ENCODE data around the gene TMCO6. TPM values are rescaled to one million over a fixed set of nuclear protein-coding genes. Genes with fewer than 3 reads are reported as not detected.

The TMCO6 gene
- total and polyA plus RNA-seq, 2 of the 8 experiments (the other 6 are each of a cell fraction or from before 2014, with no cell fraction given) = 29.0 to 40.9 TPM

DNA sequence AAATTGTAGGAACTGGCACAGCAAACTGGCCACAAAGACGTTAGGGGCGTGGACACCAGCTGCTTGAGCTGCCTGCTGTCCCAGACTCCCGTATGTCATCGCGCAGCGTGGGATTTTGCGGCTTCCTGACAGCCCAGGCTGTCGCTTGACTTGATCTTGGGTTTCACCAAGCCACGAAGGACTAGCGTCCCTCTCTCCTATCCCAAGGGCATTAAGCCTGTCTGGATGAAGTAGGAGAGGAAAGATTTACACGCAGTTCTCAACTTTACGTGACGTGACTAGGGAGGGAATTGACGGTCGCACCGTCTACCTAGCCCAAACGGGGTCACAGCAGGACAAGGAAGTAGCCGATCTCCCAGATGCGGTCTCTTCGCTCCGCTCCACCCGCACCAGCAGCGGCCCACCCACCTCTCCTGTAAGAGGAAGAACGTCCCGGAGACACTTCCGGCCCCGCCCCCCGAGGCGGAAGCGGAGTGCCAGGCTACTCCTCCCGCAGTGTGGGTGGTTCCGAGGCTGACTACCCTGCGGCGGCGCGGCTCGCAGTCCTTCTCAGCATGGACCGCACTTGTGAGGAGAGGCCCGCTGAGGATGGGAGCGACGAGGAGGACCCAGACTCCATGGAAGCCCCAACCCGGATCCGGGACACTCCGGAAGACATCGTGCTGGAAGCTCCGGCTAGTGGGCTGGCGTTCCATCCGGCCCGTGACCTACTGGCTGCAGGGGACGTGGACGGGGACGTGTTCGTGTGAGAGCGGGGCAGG lies 25.3 kb downstream of the TMCO6 start, which contains the start of gene WDR55 (continued):
- TF ChIP-seq SAP30 (IDR thresholded peaks at IDR 0.05; ENCODE audit: insufficient read depth, insufficient replicate concordance, low read length) = peak; percentile 92
- TF ChIP-seq POLR2A (IDR thresholded peaks at IDR 0.05; ENCODE audit: control extremely low read depth in 1 of 2, low read depth in 2 of 2, low read length in 2 of 2) = peak in 1 of 2 experiments; percentile 71; a peak in 2 of 3 replicates
- no peak; the same call in 1 of the 2 replicates for TF ChIP-seq RBBP5 (IDR thresholded peaks at IDR 0.05; ENCODE audit: borderline replicate concordance, low read depth, low read length)
- TF ChIP-seq JUN (IDR thresholded peaks at IDR 0.05; ENCODE audit: low read depth, low read length) = no peak
- TF ChIP-seq MAFK (IDR thresholded peaks at IDR 0.05; ENCODE audit: low read depth, low read length) = no peak
- TF ChIP-seq SUZ12 (IDR thresholded peaks at IDR 0.05; ENCODE audit: low read length) = no peak
- no peak for TF ChIP-seq BCL11A (IDR thresholded peaks at IDR 0.05; ENCODE audit: low read depth in 2 of 2, low read length in 2 of 2)
- 0 out of 3 replicates have a peak, but pooled peaks of 1 of the 2 experiments have one; percentile 11 for TF ChIP-seq EP300 (IDR thresholded peaks at IDR 0.05; ENCODE audit: borderline replicate concordance in 1 of 2, low read depth in 2 of 2, low read length in 2 of 2)
- peak; percentile 79 for TF ChIP-seq TBP (IDR thresholded peaks at IDR 0.05; ENCODE audit: low read depth, low read length)
- TF ChIP-seq FOSL1 (IDR thresholded peaks at IDR 0.05; ENCODE audit: insufficient read depth, low read depth, low read length) = no peak
- TF ChIP-seq TAF1 (IDR thresholded peaks at IDR 0.05; ENCODE audit: low read depth, low read length) = peak; percentile 75; the same call in 1 of the 2 replicates
- TF ChIP-seq ASH2L (IDR thresholded peaks at IDR 0.05; ENCODE audit: low read length) = peak; percentile 77
- TF ChIP-seq GABPA (IDR thresholded peaks at IDR 0.05; ENCODE audit: borderline replicate concordance, insufficient read depth, low read length) = peak; percentile 87
- peak; percentile 67 to 86; a peak in 2 of 4 replicates for TF ChIP-seq HDAC2 (IDR thresholded peaks at IDR 0.05; ENCODE audit: borderline replicate concordance in 1 of 2, low read depth in 2 of 2, low read length in 2 of 2)
- TF ChIP-seq POLR2AphosphoS5 (IDR thresholded peaks at IDR 0.05; ENCODE audit: low read depth, low read length) = peak; percentile 54; the same call in 1 of the 2 replicates
- TF ChIP-seq KDM4A (IDR thresholded peaks at IDR 0.05; ENCODE audit: low read depth, low read length, severe bottlenecking) = peak; percentile 70
- no peak for TF ChIP-seq CEBPB (IDR thresholded peaks at IDR 0.05; ENCODE audit: low read depth, low read length)
- no peak for TF ChIP-seq CHD1 (IDR thresholded peaks at IDR 0.05; ENCODE audit: low read depth, low read length)

Data from H1 (cell line).